GM20000 (cell line): ENCODE results near the gene ABHD17C.
A peak's percentile ranks its signal among the peaks of the same experiment; 100 is the strongest.

Experiments used
- DNase-seq: peaks from one replicate; pipeline ENCODE4 v3.0.0; 2012; ENCODE audit warnings: low spot score
- CTCF ChIP-seq: IDR thresholded peaks from 2 replicates; pipeline ENCODE4 v1.5.1; 2012; ENCODE audit warnings: mild to moderate bottlenecking, control low read depth; ENCODE audit errors: extremely low read depth, missing control alignments

ABHD17C gene

GRCh38 chr15:80777826-80778620 is 82.9 kb downstream of the ABHD17C start:
- DNase-seq = no peak
- TF ChIP-seq CTCF = no peak

- TF ChIP-seq CTCF = no peak
- DNase-seq = no peak
Observed at GRCh38 chr15:80778621-80778963, 83.5 kb downstream of the ABHD17C start.

GRCh38 chr15:80778964-80779657 is 84.0 kb downstream of the ABHD17C start, which contains the start of gene CEMIP:
CEMIP (plus strand) TSS chr15:80779370; CDS start chr15:80873880, 94,510 bp downstream.
- DNase-seq = peak; percentile 72
- TF ChIP-seq CTCF = peak; percentile 45

- no peak for DNase-seq
- no peak for TF ChIP-seq CTCF
Observed at GRCh38 chr15:80779658-80780415, 84.7 kb downstream of the ABHD17C start.

GRCh38 chr15:80780416-80781221 is 85.5 kb downstream of the ABHD17C start:
- no peak for DNase-seq

GRCh38 chr15:80783260-80783659 is 88.2 kb downstream of the ABHD17C start:
- DNase-seq = no peak
- no peak for TF ChIP-seq CTCF

More at GRCh38 chr15:80780416-80781221, 85.5 kb downstream of the ABHD17C start:
- no peak for TF ChIP-seq CTCF
